NCI-H2081 (cell line): ENCODE data around the gene KCNAB2.

Experiments
- DNase-seq, 2 experiments: peaks; one replicate each; lab custom pipeline; 2025; lab: John Stamatoyannopoulos, UW

Gene KCNAB2

GRCh38 chr1:6150006-6150938, 104.6 kb downstream of the KCNAB2 start:
- no peak for DNase-seq
